ENCODE results near the gene EPS8. TPM values are rescaled to one million over a fixed set of nuclear protein-coding genes. Genes with fewer than 3 reads are reported as not detected.

EPS8 gene
- total RNA-seq, 1 donor from 2014 or later, result 104 TPM

- TF ChIP-seq POLR2AphosphoS5 (IDR thresholded peaks at IDR 0.05; ENCODE audit: insufficient read depth in 1 of 2, low read depth in 1 of 2) (no peak), CTCF (IDR thresholded peaks at IDR 0.05) (no peak), POLR2A (IDR thresholded peaks at IDR 0.05) (no peak)
- H3K9me3 ChIP-seq, result no peaks in the 10 kb centered on the region
- no peaks in the 10 kb centered on the region for H3K4me1 ChIP-seq
- intact Hi-C loops (cut with DNase I), result no loop called here
- no peak overlapping the region for H3K4me3 ChIP-seq
- H3K27ac ChIP-seq, result no peak overlapping the region
- H3K27me3 ChIP-seq, result no peaks in the 10 kb centered on the region
- H3K36me3 ChIP-seq, result no peaks in the 10 kb centered on the region
- DNase-seq (ENCODE audit: extremely low spot score in 2 of 2), result no peak
Observed at GRCh38 chr12:15575671-15576541, 213.3 kb downstream of the EPS8 start.

- H3K9me3 ChIP-seq, result no peaks in the 10 kb centered on the region
- TF ChIP-seq CTCF (IDR thresholded peaks at IDR 0.05), result no peak
- intact Hi-C loops (cut with DNase I), result no loop called here
- H3K27ac ChIP-seq, result no peak overlapping the region
- no peaks in the 10 kb centered on the region for H3K4me1 ChIP-seq
- no peaks in the 10 kb centered on the region for H3K27me3 ChIP-seq
- H3K4me3 ChIP-seq, result no peak overlapping the region
- no peak for DNase-seq (ENCODE audit: extremely low spot score in 2 of 2)
- no peaks in the 10 kb centered on the region for H3K36me3 ChIP-seq
Observed at GRCh38 chr12:15574353-15574752, 214.8 kb downstream of the EPS8 start.

Small RNA genes lying within 50 kb of the gene (small RNA-seq; reads per million reads assigned to genes)
- gene RNU6-251P, result not detected

Other genes with a start within 250 kb of the EPS8 start
- gene STRAP, start 93.0 kb upstream of the EPS8 start, total RNA-seq, result 31.9 TPM
- gene DERA, start 121.9 kb upstream of the EPS8 start, total RNA-seq, result 21.4 TPM

All from vagina (tissue), 2 donors.